Activated naive CD4-positive, alpha-beta T cell treated with anti-CD3 and anti-CD28 coated beads, Interleukin-2, amount 50 U/mL, for 72 hours (primary cell): ENCODE measurements around the gene NAV1. TPM values are rescaled to one million over a fixed set of nuclear protein-coding genes. Genes with fewer than 3 reads are reported as not detected.
A peak's percentile ranks its signal among the peaks of the same experiment; 100 is the strongest.

Source experiments
- ATAC-seq, 2 donors: fragments of 150-1000 bp; cut with Tn5 transposase; 2 replicates each; pipeline ENCODE4 v1.10.0; 2021; ENCODE audit warnings: mild to moderate bottlenecking in 2 of 2, moderate library complexity in 2 of 2
- DNase-seq, 2 donors: peaks; one replicate each; pipeline ENCODE4 v3.0.0; 2021 to 2022; ENCODE audit warnings: low spot score in 2 of 2
- H3K27ac Mint-ChIP-seq, 2 donors: one replicate each; pipeline ENCODE4 v1.8.0; 2022; ENCODE audit warnings: mild to moderate bottlenecking in 2 of 2, mixed read lengths in 2 of 2
- H3K36me3 Mint-ChIP-seq, 2 donors: one replicate each; pipeline ENCODE4 v1.8.0; 2022; ENCODE audit warnings: mixed read lengths in 2 of 2
- H3K9me3 Mint-ChIP-seq, 2 donors: one replicate each; pipeline ENCODE4 v1.8.0; 2022; ENCODE audit warnings: mixed read lengths in 2 of 2
- total RNA-seq, 2 donors: library from RNA; stranded (reverse); gene quantifications; one replicate each; pipeline ENCODE4 v1.2.3, GENCODE V29; 2022

NAV1 gene
- total RNA-seq, 2 donors from 2014 or later: 0.48 to 3.1 TPM

- Mint-ChIP-seq H3K9me3 (no peaks in the 10 kb centered on the region), H3K27ac (no peak overlapping the region), H3K36me3 (no peaks in the 10 kb centered on the region)
- ATAC-seq (no peak), DNase-seq (no peak)
These were observed 14.7 kb downstream of the NAV1 start for GRCh38 chr1:201553496-201554189.

GRCh38 chr1:201554190-201554600 is 15.3 kb downstream of the NAV1 start:
- Mint-ChIP-seq H3K27ac (no peak overlapping the region), H3K9me3 (no peaks in the 10 kb centered on the region), H3K36me3 (no peaks in the 10 kb centered on the region)
- no peak for ATAC-seq
- DNase-seq: no peak

GRCh38 chr1:201554789-201555592 is 16.1 kb downstream of the NAV1 start:
- Mint-ChIP-seq H3K27ac (no peak overlapping the region), H3K9me3 (no peaks in the 10 kb centered on the region), H3K36me3 (no peaks in the 10 kb centered on the region)
- no peak for DNase-seq
- no peak for ATAC-seq

GRCh38 chr1:201555593-201555945 is 16.6 kb downstream of the NAV1 start:
- ATAC-seq (no peak), DNase-seq (no peak)
- no peaks in the 10 kb centered on the region for H3K36me3 Mint-ChIP-seq
- H3K9me3 Mint-ChIP-seq: no peaks in the 10 kb centered on the region
- H3K27ac Mint-ChIP-seq: no peak overlapping the region

- DNase-seq (no peak), ATAC-seq (no peak)
- Mint-ChIP-seq H3K9me3 (no peaks in the 10 kb centered on the region), H3K27ac (no peak overlapping the region), H3K36me3 (no peaks in the 10 kb centered on the region)
These were observed 18.1 kb downstream of the NAV1 start for GRCh38 chr1:201556841-201557571.

GRCh38 chr1:201557572-201557958 is 18.6 kb downstream of the NAV1 start:
- DNase-seq: no peak
- H3K9me3 Mint-ChIP-seq: no peaks in the 10 kb centered on the region
- ATAC-seq: no peak
- no peak overlapping the region for H3K27ac Mint-ChIP-seq
- no peaks in the 10 kb centered on the region for H3K36me3 Mint-ChIP-seq

GRCh38 chr1:201559679-201560162 is 20.8 kb downstream of the NAV1 start:
- Mint-ChIP-seq H3K9me3 (no peaks in the 10 kb centered on the region), H3K27ac (no peak overlapping the region), H3K36me3 (no peaks in the 10 kb centered on the region)
- peak; percentile 65 to 66 for DNase-seq
- peak; percentile 93 to 94 for ATAC-seq

- DNase-seq (no peak), ATAC-seq (no peak)
- Mint-ChIP-seq H3K9me3 (no peaks in the 10 kb centered on the region), H3K36me3 (no peaks in the 10 kb centered on the region), H3K27ac (peak overlapping the region in 1 of 2 donors; percentile 11)
These were observed 21.6 kb downstream of the NAV1 start for GRCh38 chr1:201560328-201561194.

- Mint-ChIP-seq H3K36me3 (no peaks in the 10 kb centered on the region), H3K9me3 (no peaks in the 10 kb centered on the region), H3K27ac (peak overlapping the region in 1 of 2 donors; percentile 11)
- no peak for DNase-seq
- no peak for ATAC-seq
These were observed 22.3 kb downstream of the NAV1 start for GRCh38 chr1:201561195-201561564.

GRCh38 chr1:201561601-201562000 is 22.7 kb downstream of the NAV1 start:
- DNase-seq (no peak), ATAC-seq (no peak)
- Mint-ChIP-seq H3K27ac (peak overlapping the region in 1 of 2 donors; percentile 11), H3K9me3 (no peaks in the 10 kb centered on the region), H3K36me3 (no peaks in the 10 kb centered on the region)

GRCh38 chr1:201562257-201562656 is 23.3 kb downstream of the NAV1 start:
- Mint-ChIP-seq H3K36me3 (no peaks in the 10 kb centered on the region), H3K27ac (no peak overlapping the region), H3K9me3 (no peaks in the 10 kb centered on the region)
- ATAC-seq: no peak
- no peak for DNase-seq

- H3K9me3 Mint-ChIP-seq: no peaks in the 10 kb centered on the region
- no peak for ATAC-seq
- no peaks in the 10 kb centered on the region for H3K36me3 Mint-ChIP-seq
- H3K27ac Mint-ChIP-seq: no peak overlapping the region
- DNase-seq: no peak
These were observed 23.9 kb downstream of the NAV1 start for GRCh38 chr1:201562659-201563405.

- Mint-ChIP-seq H3K9me3 (no peaks in the 10 kb centered on the region), H3K27ac (no peak overlapping the region), H3K36me3 (no peaks in the 10 kb centered on the region)
- no peak for ATAC-seq
- DNase-seq: no peak
These were observed 24.5 kb downstream of the NAV1 start for GRCh38 chr1:201563406-201563780.

GRCh38 chr1:201563941-201564340 is 25.0 kb downstream of the NAV1 start:
- Mint-ChIP-seq H3K27ac (no peak overlapping the region), H3K36me3 (no peaks in the 10 kb centered on the region), H3K9me3 (no peaks in the 10 kb centered on the region)
- DNase-seq (no peak), ATAC-seq (no peak)

GRCh38 chr1:201565024-201565730 is 26.2 kb downstream of the NAV1 start:
- Mint-ChIP-seq H3K9me3 (no peaks in the 10 kb centered on the region), H3K36me3 (no peaks in the 10 kb centered on the region), H3K27ac (no peak overlapping the region)
- DNase-seq (no peak), ATAC-seq (no peak)
